LNCAP (cell line): Measurements from ENCODE around the gene COL12A1.

ENCODE experiments used
- TF ChIP-seq, protein P1 (sequence below): fragments of 450-650 bp; IDR thresholded peaks from 2 replicates; pipeline ENCODE4 v1.5.1; 2017; ENCODE audit warnings: mild to moderate bottlenecking

The COL12A1 gene

DNA sequence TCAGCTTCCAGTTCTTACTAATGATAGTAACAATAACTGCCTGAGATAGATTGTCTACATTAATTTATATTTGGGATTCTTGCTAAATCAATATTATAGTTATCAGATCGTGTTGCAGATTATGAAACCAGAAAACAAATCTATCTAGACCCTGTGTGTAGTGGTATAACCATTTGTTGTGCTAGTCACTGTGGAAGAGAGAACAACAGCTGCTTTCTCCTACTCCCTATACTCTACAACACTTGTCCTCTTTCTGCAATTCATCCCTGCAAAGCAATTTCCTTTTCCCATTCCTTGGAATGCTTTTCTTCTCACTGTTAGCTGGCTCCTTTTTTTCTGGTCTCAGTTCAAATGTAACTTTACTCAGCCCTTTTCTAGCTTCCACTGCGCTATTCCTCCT, 29.4 kb upstream of the COL12A1 start:
- TF ChIP-seq, protein P1, sequence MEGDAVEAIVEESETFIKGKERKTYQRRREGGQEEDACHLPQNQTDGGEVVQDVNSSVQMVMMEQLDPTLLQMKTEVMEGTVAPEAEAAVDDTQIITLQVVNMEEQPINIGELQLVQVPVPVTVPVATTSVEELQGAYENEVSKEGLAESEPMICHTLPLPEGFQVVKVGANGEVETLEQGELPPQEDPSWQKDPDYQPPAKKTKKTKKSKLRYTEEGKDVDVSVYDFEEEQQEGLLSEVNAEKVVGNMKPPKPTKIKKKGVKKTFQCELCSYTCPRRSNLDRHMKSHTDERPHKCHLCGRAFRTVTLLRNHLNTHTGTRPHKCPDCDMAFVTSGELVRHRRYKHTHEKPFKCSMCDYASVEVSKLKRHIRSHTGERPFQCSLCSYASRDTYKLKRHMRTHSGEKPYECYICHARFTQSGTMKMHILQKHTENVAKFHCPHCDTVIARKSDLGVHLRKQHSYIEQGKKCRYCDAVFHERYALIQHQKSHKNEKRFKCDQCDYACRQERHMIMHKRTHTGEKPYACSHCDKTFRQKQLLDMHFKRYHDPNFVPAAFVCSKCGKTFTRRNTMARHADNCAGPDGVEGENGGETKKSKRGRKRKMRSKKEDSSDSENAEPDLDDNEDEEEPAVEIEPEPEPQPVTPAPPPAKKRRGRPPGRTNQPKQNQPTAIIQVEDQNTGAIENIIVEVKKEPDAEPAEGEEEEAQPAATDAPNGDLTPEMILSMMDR: no peak

DNA sequence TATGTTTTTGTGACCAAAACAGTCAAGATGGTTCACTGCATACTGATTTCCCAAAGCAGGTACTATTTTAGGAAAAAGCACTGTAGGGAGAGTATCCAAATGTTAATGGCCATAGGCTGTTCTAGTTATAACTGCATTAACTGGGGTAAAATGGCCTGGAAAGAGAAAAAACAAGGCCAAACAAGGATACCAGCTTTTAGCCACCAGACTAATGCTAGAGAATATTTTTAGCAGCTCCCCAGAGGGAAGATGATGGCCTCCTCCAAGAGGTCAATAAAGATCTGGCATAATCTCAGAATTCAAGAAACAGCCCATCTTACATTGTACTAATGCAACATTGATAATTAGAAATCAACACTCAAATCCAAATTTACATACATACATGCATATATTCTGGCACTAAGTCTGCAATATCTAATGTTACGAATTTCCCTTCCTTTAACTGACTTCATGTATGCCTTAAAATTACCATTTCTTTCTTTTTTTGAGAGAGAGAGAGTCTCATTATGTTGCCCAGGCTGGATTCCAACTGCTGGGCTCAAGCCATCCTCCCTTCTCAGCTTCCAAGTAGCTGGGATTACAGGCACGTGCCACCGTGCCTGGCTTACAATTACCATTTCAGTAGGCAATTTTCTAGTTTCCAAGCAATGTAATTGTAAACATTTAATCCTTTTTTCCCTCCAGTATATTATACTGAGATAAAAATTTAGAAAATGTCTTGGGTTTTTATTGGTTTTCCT, 28.4 kb upstream of the COL12A1 start:
- TF ChIP-seq, protein P1: no peak

DNA sequence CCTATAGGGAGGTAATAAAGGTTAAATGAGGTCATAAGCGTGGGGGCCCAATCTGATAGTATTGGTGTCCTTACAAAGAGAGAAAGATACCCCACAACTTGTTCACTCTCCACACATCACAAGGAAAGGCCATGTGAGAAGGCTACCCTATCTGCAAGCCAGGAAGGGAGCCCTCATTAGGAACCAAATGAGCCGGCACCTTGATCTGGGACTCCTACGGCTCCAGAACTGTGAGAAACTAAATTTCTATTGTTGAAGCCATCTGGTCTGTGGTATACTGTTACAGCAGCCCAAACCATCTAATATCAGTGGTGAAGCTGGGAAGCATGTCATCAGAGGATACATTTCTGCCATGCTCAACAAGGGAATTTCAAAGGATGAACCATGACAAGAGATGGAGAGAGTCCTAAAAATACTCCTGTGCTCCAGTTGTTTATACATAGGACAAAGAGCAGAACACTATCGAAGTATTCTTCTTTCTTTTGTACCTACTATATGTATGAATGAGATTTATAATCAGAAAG, 27.3 kb upstream of the COL12A1 start:
- TF ChIP-seq, protein P1: no peak

DNA sequence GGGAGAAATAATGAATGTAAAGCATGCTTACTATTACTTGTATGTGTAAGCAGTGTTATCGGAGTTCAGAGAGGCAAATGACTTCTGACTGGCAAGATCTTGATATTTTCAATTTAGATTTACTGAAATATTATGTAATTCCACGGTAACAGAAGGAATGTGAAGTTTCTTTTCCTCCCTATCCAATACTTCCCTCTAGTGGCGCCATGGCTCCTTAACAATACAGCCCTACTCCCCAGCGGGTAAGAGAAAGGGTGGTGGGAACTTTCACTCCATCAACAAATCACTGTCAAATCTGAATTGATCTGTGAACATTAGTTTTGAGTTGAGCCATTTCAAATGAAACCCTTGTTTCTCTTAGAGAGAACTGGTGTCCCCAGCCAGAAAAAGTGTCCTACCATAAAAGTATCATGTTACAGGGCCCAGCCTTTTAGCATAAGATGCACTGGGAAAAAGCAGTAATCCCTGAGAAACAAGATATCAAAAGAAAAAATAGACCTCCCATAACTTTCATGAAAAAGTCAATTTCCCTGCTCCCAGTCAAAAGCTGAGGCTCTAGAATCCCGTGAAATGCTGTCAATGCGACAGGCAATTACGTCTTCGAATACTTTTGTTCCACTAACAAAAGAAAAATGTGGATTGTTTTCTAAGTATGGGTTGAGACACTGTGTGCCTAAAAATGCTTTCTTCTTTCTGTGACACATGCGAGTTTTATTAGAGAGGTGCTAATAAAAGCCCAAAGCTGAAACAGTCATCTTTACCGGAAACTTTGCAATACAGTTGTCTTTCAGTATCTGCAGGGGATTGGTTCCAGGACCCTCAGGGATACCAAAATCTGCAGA, 24.9 kb upstream of the COL12A1 start:
- TF ChIP-seq, protein P1: peak; percentile 72

DNA sequence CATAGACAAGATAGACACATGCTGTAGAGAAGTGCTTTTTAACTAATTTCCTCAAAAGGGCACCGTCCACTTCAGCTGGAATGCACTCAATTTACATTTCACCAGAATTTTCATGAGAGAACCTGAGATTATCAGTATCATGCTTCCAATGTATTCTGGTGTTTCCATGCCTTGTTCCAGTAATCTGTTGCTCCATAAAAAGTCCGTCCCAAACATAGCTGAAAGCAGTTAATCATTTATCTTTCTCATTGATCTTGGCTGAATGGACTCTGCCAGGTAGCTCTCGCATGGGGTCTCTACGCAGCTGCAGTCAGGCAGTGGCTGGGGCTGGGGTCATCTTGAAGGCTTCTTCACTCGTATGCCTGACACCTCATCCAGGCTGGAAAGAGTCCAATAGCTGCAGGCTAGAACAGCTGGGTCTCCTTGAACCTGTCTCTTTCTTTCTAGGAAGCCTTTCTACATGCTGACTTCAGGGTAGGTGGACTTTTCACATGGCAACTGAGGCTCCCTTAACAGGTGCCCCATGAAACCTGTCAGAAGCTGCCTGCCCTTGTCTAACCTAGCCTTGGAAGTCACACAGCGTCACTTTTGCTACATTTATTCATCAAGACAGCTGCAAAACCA, 18.6 kb upstream of the COL12A1 start:
- TF ChIP-seq, protein P1: no peak

DNA sequence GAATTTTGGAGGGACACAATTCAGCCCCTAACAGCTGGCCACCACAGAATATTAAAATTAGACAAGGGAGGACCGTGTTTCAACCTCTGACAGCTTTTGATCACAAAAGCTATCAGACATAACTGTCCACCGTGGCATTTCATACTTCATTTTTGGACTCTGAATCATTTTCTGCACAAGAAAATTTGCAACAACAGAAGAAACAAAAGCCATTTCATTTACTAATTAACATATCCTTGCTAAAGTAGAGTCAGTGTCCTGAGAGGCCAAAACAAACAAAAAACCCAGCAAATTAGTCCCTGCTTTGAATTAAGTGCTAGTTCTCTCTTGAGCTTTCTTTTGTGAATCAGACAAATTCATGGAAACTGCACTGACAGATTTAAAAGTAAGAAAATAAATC, 17.6 kb upstream of the COL12A1 start:
- TF ChIP-seq, protein P1: no peak

DNA sequence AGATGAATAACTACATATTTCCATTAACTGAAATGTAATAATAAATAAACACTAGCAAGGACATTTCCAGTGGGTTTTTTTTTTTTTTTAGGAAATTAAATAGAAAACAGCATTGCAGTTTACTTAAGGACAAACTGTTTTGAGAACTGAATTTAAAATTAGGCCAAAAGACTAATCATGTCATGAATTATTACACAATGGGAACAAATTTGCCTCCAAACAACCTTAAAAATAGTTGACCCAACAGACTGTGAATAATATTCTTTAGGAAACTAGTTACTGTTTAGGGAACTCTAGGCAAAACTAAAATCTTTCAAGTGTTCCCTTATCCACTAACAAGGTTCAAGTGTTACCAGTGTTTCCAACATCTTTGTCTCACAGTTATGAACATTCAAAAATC, 16.4 kb upstream of the COL12A1 start:
- TF ChIP-seq, protein P1: no peak
